ENCODE data around the gene CCDC167. TPM values are rescaled to one million over a fixed set of nuclear protein-coding genes. Genes with fewer than 3 reads are reported as not detected.

The CCDC167 gene
- total and polyA plus RNA-seq, 2 of the 8 experiments (the other 6 are each of a cell fraction or from before 2014, with no cell fraction given): 11.0 to 26.5 TPM

DNA sequence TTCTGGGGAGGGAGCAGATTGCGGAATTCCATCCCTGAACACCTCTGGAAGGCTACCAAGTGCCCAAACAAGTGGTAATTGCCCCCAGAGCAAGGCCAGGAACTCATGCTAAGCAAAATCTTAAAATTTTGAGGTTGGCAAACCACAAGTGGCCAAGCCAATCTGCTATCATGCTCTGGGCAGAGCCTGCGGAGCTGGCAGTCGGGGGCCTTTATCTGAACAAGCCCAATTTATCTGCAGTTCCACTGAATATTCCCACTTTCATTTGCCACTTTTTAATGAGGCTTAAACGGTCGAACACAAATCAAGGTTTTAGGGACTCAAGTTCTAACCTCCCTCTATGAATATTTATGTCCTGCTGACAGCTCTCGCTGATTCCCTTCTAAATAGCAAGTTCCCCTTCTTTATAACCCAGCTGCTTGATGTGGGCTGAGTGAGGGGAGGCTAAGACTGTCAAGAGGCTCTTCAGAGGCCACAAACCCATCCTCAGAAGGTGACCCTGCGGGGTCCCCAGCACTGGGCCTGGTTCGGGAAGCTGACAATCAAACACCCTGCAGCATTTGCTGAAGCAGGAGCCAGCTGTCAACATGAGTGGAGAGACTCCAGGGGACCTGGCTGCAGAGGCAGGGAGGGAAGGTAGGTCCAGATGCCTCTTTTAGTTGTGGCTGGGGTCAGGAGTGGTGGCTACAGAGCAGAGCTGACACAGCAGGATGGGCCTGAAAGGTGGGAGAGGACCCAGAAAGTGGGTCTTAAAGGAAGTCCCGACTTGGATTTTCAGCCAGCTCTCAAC is 11.9 kb downstream of the CCDC167 start:
- no peak for DNase-seq (ENCODE audit: low read depth in 1 of 2, low spot score in 2 of 2)
- H3K79me2 ChIP-seq (ENCODE audit: control insufficient read depth in 1 of 2, insufficient read depth in 2 of 2, low read length in 2 of 2): no peaks in the 10 kb centered on the region
- H3K23ac ChIP-seq (ENCODE audit: insufficient read length): no peak overlapping the region
- CTCF ChIA-PET (ENCODE audit: partially characterized antibody): interaction anchor here (0.8 to 2.6 kb wide), 16 partner anchors 12 to 204 kb away, joined by 3 to 14 read pairs (median 4); partner anchors contain the start of gene CCDC167
- no peak overlapping the region for H3K9ac ChIP-seq (replicated peaks in 1 of 4; ENCODE audit: extremely low read depth in 1 of 4, low read depth in 3 of 4, low read length in 3 of 4)
- no peak overlapping the region for H4K8ac ChIP-seq (ENCODE audit: extremely low read depth, insufficient read depth, low read length)
- no peaks in the 10 kb centered on the region for H3K23me2 ChIP-seq (ENCODE audit: low read depth, low read length)
- H3K18ac ChIP-seq (ENCODE audit: extremely low read depth, low read length): no peak overlapping the region
- H3K14ac ChIP-seq (ENCODE audit: insufficient read length): no peak overlapping the region
- no peak overlapping the region for H2AFZ ChIP-seq (ENCODE audit: low read length)
- no peak overlapping the region for H3K4me3 ChIP-seq (ENCODE audit: extremely low read depth in 1 of 4, insufficient read depth in 2 of 4, low read depth in 3 of 4, low read length in 4 of 4)
- no peak overlapping the region for H2BK12ac ChIP-seq (ENCODE audit: low read depth, low read length)
- no peaks in the 10 kb centered on the region for H3K9me3 ChIP-seq (ENCODE audit: insufficient read depth in 2 of 2, low read depth in 1 of 2, low read length in 1 of 2)
- H4K5ac ChIP-seq (ENCODE audit: insufficient read length, low read depth, low read length): no peak overlapping the region
- H2BK5ac ChIP-seq (ENCODE audit: low read depth, low read length): no peak overlapping the region
- no peak overlapping the region for H3K4ac ChIP-seq (replicated peaks; ENCODE audit: insufficient read length, low read depth, low read length)
- no peak for FAIRE-seq
- no peak overlapping the region for H2AK5ac ChIP-seq (ENCODE audit: low read depth, low read length)
- WGBS, 2 experiments (ENCODE audit: extremely low coverage in 1 of 2, insufficient coverage in 1 of 2, insufficient read length in 1 of 2, insufficient replicate concordance in 2 of 2, low coverage in 1 of 2, low lambda C conversion rate in 2 of 2, missing lambda C conversion rate in 1 of 2): 90% methylated on average over 9 of the region's 9 CpGs; no CpG with 5 or more reads in 1 of the 2 experiments
- no peak overlapping the region for H2BK15ac ChIP-seq (ENCODE audit: low read length)
- no peak overlapping the region for H2BK20ac ChIP-seq (ENCODE audit: low read length)
- no peak overlapping the region for H4K91ac ChIP-seq (replicated peaks; ENCODE audit: insufficient read length, low read length)
- H3K56ac ChIP-seq (replicated peaks; ENCODE audit: insufficient read length, low read depth, low read length): no peak overlapping the region
- H3K27ac ChIP-seq (ENCODE audit: low read depth, low read length): no peak overlapping the region
- peaks cover 0 to 2% (median 0%) of the 10 kb centered on the region in 4 experiments; a peak in 3 of 8 replicates for H3K36me3 ChIP-seq (ENCODE audit: control insufficient read depth in 2 of 4, insufficient read depth in 4 of 4, low read length in 3 of 4)
- H3K4me2 ChIP-seq (ENCODE audit: insufficient read depth in 1 of 2, low read depth in 2 of 2, low read length in 2 of 2): no peak overlapping the region
- no peaks in the 10 kb centered on the region for H3K79me1 ChIP-seq (ENCODE audit: low read depth, low read length)
- no peak overlapping the region for H2BK120ac ChIP-seq (replicated peaks; ENCODE audit: low read depth, low read length)
- POLR2A ChIA-PET (ENCODE audit: partially characterized antibody): interaction anchor here (0.6 to 1.3 kb wide), 5 partner anchors 9 to 217 kb away, joined by 3 to 4 read pairs (median 3); no protein-coding TSS in a partner anchor
- peaks cover 0 to 5% of the 10 kb centered on the region in 2 experiments for H4K20me1 ChIP-seq (replicated peaks in 1 of 2; ENCODE audit: control insufficient read depth in 1 of 2, insufficient read depth in 2 of 2, low read length in 2 of 2)
- H3K27me3 ChIP-seq (replicated peaks in 1 of 4; ENCODE audit: control insufficient read depth in 3 of 4, extremely low read depth in 1 of 4, insufficient read depth in 3 of 4, low read length in 3 of 4): peaks cover 0 to 2% (median 0%) of the 10 kb centered on the region in 4 experiments; a peak in 1 of 7 replicates
- peaks cover 10 to 27% (median 12%) of the 10 kb centered on the region in 4 experiments for H3K4me1 ChIP-seq (replicated peaks in 1 of 4; ENCODE audit: control insufficient read depth in 3 of 4, insufficient read depth in 4 of 4, low read length in 3 of 4)
- TF ChIP-seq SP4 (IDR thresholded peaks at IDR 0.05; ENCODE audit: low read length): no peak
- TF ChIP-seq TBP (IDR thresholded peaks at IDR 0.05; ENCODE audit: low read depth, low read length): no peak
- no peak for TF ChIP-seq BACH1 (IDR thresholded peaks at IDR 0.05; ENCODE audit: low read length)
- TF ChIP-seq JUN (IDR thresholded peaks at IDR 0.05; ENCODE audit: low read depth, low read length): no peak
- TF ChIP-seq SP1 (IDR thresholded peaks at IDR 0.05; ENCODE audit: low read depth, low read length): no peak
- TF ChIP-seq PHF8 (conservative IDR thresholded peaks at IDR 0.05; ENCODE audit: low read depth, low read length): no peak
- no peak for TF ChIP-seq SIRT6 (IDR thresholded peaks at IDR 0.05; ENCODE audit: low read length)
